HG03521 (cell line): ENCODE results near the gene SMARCAD1.

Experiments
- ATAC-seq: cut with Tn5 transposase; IDR thresholded peaks from one replicate; pipeline ENCODE4 v1.9.1; 2021; ENCODE audit warnings: mild to moderate bottlenecking, moderate library complexity; ENCODE audit not compliant: unreplicated experiment

Gene SMARCAD1, protein sequence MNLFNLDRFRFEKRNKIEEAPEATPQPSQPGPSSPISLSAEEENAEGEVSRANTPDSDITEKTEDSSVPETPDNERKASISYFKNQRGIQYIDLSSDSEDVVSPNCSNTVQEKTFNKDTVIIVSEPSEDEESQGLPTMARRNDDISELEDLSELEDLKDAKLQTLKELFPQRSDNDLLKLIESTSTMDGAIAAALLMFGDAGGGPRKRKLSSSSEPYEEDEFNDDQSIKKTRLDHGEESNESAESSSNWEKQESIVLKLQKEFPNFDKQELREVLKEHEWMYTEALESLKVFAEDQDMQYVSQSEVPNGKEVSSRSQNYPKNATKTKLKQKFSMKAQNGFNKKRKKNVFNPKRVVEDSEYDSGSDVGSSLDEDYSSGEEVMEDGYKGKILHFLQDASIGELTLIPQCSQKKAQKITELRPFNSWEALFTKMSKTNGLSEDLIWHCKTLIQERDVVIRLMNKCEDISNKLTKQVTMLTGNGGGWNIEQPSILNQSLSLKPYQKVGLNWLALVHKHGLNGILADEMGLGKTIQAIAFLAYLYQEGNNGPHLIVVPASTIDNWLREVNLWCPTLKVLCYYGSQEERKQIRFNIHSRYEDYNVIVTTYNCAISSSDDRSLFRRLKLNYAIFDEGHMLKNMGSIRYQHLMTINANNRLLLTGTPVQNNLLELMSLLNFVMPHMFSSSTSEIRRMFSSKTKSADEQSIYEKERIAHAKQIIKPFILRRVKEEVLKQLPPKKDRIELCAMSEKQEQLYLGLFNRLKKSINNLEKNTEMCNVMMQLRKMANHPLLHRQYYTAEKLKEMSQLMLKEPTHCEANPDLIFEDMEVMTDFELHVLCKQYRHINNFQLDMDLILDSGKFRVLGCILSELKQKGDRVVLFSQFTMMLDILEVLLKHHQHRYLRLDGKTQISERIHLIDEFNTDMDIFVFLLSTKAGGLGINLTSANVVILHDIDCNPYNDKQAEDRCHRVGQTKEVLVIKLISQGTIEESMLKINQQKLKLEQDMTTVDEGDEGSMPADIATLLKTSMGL

DNA sequence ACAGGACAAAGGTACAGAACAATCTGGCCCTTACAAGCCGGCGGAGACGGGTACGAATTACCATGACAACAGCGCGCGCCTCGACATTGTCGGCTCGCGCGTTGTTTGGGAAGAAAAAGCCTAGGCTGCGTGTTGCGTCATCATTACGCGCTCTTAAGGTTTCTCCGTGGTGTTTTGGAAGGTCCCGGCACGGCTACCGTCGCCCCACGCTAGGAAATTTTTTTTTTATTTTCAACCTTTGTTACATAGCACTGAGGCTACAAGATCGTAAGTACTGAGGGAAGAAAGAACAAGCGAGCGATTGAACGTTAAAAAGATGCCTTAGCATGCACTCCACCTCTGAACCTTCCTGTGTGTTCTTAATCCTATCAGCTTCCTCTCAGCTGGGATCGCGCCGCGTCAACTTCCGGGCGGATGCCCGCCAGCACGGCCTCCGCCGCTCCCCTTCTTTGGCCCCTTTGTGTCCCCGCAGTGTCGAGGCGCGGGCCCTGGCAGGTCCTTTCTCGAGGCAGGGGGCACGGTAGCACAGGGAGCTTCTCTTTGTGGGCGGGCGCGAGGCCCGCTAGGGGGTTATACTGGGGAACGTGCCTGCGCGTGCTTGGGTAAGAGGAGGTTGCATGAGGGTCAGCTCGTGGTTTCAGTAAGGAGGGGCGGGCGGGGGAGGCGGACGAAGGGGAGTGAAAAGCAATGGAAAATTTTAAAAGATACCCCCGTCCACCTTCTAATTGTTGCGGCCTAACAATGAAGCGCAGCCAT, at the start of gene SMARCAD1:
SMARCAD1 (plus strand) TSS at position 397 of the 756 bp plus-strand sequence. CDS start 530 bp downstream, outside the sequence.
- peak; percentile 92 for ATAC-seq

DNA sequence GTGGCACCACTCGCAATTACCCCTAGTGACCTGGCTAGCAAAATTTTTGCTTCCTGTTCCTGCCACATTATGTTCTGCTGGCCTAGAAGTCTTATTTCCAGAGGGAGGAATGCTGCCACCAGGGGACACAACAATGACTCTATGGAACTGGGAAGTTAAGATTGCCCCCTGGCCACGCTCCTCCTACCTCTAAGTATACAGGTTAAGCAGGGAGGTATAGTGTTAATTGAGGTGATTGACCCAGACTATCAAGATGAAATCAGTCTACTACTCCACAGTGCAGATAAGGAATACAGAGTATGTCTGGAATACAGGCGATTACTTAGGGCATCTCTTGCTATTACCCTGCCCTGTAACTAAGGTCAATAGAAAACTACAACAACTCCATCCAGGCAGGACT, 48.8 kb upstream of the SMARCAD1 start:
- ATAC-seq: no peak

DNA sequence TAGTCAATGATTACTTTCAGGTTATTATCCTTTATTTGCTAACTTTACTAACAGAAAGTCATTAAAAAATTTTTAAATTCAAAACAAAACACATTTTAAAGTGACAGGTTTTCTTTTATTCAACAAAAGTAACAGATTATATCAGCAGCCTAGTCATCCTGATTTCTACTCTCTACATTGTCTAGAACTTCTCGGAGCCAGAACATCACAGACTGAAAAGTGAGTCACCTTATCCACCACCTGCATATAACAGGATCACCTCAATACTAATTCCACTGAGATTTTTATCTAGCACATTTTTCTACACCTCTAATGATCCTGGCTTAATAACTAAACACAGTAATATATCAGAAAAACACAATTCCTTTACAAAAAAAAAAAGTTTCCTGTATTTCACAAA, 47.9 kb upstream of the SMARCAD1 start:
- no peak for ATAC-seq

DNA sequence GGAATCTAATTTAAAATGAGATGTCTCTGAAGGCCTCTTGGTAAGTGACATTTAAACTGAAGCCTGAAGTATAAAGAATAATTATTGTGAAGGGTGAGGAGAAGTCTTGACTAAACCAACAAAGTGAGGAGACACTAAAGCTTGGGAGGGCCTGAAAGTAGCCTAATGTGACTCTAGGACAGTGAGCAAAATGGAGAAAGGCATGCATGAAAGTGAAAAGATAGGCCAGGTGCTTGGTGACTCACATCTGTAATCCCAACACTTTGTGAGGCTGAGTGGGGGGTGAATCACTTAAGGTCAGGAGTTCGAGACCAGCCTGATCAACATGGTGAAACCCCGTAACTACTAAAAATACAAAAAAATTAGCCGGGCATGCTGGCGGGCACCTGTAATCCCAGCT, 46.9 kb upstream of the SMARCAD1 start:
- no peak for ATAC-seq

DNA sequence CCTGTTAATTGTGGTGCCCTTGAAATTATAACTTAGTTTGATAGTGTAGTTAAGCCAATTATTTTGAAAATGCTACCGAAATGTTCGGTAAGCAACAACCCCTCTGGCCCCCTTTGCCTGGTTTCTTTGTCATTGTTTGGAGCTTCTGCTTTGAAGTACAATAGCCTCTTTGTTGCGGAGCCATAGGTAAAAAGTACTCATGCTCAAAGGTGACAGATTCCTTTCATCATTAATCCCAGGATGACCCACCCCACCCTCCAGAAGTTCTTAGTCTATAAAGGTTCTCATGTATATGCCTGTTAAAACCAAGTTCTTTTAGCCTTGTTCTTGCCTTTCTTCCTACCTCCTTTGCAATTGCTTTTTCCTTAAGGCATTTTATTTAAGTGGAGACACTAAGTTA, 42.4 kb upstream of the SMARCAD1 start:
- no peak for ATAC-seq

DNA sequence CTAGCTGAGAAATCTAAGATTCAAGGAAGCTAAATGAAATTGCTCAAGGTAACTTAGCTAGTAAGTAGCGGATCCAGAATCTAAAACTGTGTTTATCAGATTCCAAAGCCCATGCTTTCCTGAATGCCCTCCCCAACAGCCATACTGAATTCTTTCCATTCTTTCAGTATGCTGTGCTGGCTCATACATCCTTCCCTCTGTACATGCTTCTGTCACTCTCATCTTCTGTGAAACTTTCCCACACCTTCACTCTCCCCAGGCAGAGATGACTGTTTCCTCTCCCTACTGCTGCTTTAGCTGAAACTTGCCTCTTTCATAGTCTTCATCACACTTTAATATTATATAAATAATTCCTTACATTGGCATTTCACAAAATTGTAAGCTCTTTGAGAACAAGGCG, 39.3 kb upstream of the SMARCAD1 start:
- no peak for ATAC-seq

DNA sequence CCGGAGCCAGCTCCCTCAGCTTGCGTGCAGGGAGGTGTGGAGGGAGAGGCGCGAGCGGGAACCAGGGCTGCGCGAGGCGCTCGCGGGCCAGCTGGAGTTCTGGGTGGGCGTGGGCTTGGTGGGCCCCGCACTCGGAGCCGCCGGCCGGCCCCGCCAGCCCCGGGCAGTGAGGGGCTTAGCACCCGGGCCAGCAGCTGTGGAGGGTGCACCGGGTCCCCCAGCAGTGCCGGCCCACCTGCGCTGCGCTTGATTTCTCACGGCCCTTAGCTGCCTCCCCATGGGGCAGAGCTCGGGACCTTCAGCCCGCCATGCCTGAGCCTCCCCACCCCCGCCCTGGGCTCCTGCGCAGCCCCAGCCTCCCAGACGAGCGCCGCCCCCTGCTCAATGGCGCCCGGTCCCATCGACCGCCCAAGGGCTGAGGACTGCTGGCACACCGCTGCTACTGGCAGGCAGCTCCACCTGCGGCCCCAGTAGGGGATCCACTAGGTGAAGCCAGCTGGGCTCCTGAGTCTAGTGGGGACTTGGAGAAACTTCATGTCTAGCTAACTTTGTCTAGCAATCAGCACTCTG, 37.8 kb upstream of the SMARCAD1 start:
- no peak for ATAC-seq

DNA sequence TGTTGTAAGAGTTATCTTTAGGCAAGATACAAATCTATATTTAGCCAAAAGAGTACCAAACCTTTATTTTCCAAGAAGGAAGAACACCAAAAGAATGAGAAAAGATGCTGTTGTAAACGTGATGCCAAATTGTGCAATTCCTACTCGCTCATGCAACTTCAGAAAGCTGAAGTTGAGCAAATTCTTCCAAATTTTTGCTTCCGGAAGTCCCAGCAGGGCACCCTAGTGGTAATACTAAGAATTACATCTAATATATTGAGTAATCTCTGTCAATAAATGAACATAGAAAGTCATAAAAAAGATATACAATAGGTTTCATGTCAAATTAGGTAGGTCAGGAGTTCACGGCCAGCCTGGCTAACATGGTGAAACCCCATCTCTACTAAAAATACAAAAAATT, 36.0 kb upstream of the SMARCAD1 start:
- ATAC-seq: no peak

DNA sequence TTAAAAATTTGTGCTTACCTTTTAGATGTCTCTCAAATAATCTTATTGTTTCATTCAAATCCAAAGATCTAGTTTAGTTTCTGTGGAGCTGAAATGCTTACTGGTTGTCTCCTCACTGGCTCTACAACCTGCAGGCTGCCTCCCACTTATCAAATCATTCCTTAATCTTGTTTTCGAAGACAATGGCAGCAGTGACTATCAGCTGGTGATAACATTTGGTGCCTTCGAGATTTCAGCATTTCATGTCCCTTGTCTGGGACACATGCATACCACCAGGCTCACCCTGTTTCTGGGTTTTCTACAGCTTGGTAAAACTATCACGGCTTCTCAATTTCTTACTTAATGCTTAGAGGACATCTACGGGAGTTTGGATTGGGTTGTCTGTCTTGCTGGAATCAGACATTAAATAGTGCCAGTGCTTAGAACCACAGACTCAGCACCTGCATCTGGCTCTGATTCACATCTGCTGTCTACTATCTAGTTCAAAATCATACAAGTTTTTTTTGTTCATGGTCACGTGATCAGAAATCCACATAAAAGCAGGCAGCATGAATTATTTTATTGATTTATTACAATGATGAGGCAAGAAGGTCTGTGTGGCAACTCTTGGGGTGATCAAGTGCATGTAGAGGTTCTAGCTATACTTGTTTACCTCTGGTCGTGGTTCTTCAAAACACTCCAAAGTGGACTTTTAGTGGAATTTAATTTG, 32.0 kb upstream of the SMARCAD1 start:
- no peak for ATAC-seq

DNA sequence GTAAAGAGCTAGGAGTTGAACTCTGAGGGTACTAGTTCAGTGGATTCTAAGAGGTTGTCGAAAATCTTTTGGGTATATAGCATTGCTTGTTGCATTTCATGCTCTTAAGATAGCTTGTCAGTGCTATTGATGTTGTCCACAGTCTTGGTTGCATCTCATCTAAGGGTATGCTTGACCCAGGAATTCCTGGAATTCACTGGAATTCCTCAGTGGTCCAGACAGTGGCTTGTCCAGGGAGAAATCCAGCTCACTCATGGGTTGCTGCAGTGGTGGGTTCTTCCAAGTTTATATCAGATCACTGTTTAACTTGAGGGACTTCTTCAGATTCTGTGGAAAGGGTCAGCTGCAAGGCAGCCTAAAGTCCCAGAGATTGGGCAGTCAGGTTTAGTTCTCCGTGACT, 29.8 kb upstream of the SMARCAD1 start:
- ATAC-seq: no peak

DNA sequence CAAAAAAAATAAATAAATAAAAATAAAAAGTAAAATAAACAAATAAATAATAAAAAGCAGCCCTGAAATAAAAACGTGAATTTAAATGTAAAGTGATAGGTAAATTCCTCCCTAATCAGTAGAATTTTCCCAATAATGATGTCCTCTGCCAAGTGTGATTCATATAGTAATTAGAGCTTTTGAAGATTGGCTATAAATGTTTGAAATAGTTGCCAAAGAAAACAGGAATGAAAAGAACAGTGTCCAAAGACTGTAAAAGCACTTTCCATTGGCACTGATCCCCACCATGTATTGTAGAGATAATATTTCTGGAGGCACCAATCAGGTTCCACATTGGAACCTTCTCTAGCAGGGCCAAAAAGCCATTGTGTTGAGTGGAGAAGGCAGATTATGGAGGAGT, 25.9 kb upstream of the SMARCAD1 start:
- ATAC-seq: no peak

DNA sequence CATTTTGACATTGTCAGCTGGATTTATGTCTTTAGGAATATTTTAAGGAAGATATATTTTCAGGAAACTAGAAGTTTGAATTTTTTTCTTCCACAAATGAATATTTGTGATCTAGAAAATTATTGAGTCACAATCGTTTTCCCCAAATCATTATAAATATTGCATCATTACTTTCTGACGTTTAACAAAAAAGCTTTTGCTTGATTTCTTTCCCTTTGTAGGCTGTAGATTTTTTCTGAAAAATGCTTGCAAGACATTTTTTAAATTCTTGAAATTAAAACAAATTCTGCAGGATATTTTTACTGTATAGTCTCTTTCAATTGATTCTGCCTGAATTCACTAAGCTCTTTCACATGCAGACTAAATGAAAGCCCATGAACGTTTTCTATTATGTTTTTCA, 4.9 kb upstream of the SMARCAD1 start:
- ATAC-seq: no peak

DNA sequence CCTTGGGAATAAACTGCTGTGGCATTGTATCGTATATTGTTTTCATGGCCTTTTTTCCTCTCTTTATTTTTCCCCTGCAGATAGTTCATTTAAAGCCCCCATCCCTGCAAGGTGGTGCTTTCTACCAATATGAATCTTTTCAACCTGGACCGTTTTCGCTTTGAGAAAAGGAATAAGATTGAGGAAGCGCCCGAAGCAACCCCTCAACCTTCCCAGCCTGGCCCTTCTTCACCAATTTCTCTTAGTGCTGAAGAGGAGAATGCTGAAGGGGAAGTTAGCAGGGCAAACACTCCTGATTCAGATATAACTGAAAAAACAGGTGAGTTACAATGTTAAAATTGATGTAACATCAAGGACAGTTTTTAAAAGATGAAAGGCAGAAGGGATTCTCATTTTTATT, 601 bp downstream of the SMARCAD1 start:
- no peak for ATAC-seq

DNA sequence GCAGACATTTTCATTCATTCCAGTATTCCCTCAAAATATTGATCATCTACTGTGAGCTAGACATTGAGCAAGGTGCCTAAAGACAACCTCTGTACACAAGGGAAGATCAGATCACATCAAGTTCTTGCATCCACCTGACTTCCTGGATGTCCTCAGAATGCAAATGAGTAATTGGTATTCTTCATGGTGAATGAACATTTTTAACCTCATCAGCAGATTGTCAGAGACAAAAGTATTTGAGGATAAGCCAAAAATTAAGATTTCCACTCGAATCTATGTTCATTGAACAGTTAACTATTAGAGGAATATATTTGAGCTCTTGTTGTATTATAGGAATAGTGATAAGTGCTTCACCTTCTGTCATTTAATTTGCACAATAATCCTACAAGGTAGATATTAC, 1.3 kb downstream of the SMARCAD1 start:
- no peak for ATAC-seq

DNA sequence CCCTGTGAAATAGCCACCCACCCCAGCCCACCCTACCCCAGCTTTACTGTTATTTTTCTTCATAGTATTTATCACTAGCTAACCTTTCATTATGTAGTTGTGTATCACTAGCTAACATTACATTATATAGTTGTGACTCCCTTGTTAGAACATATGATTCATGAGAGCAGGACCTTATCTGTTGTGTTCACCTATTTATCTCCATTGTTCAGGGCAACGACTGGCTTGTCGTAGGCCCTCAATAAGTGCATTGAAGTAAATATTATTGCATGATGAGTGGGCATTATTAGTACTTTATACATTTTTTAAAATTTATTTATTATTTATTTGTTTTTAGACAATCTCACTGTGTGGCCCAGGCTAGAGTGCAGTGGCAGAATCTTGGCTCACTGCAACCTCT, 4.2 kb downstream of the SMARCAD1 start:
- no peak for ATAC-seq

DNA sequence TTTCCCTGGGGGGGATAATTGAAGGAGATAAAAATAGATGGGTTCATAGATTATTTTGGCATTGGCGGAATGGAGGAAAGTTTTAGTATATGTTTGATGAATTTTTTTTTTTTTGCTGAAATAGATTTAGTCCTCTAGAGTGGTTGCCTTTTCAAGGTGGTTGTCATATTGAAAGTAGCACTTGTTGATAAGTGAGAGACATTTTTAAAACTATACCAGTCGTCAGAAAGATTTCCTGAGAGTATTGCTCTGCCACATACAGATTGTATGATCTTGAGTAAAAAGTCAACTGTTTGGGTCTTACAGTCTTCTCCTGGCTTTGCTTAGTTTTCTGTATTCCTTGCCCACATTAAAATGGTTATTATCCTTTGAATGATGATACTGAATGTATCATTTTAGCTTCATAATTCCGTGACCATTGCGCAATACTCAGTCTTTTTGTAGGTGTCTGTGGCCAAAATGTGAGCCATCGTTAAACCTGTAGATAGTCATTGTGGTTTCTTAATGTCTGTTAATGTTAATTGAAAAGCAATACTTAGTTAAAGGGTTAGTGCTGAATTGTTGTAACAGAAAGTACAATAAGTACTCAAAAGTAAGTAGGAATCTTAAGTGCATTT, 7.1 kb downstream of the SMARCAD1 start:
- no peak for ATAC-seq

DNA sequence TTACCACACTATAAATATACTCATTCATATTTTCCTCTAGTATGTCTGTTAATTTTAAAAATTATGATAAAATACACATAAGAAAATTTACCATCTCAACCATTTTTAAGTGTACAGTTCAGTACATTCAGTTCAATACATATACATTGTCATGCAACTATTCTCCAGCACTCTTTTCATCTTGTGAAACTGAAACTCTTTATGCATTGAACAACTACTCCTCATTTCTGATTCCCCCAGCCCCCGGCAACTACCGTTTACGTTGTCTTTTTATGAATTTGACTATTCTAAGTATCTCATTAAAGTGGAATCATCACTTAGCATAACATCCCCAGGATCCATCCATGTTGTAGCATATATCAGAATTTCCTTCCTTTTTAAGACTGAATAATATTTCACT, 8.7 kb downstream of the SMARCAD1 start:
- no peak for ATAC-seq

DNA sequence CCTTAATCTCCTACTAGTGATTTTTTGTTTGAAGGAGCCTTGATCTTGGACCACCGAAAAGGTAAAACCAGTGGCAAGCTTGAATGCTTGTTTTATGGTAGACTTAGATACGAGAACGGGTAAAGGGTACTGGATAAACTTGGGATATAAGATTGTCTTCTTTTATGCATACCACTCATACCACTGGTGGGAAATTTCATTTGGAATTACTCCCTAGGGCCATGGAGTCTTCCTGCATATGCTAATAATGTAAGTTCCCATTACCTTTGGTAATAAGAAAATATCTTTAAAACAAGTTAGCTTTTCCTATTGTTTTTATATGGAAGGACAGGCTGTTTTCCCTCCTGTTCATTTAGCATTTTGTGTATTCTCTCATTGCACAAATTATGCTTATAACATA, 11.7 kb downstream of the SMARCAD1 start:
- ATAC-seq: no peak

DNA sequence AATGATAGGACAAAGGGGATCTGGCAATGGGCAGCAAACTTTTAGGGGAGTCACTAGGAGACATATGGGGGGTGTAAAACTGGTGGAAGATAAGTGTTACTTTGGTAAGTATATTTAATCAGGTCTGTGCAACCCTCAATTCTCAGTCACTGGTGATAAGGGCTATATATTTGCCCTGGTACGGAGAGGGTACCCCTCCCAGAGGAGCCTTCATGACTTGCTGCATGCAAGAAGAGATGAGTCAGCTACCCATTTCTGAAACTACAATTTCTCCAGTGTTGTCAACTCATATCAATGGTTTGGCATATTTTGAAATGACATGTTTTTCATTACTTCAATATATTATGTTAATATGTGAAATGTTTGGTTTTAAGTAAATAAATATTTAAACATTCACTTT, 14.3 kb downstream of the SMARCAD1 start:
- no peak for ATAC-seq

DNA sequence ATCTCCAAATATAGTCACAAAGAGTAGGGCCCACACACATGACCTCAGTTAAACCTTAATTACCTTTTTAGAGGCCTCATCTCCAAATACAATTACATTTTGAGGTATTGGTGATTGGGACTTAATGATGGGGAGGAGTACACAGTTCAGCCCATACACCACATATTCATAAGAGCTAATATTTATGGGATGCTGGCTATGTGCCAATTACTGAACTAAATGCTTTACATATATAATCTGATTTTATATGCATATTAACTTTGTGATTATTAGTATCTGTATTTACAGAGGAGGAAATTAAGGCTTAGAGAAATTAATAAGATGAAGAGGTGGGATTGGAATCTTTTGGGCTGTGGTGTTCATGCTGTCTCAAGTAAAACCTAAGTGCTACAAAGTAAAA, 17.8 kb downstream of the SMARCAD1 start:
- ATAC-seq: no peak
